A673 (cell line): ENCODE measurements around the gene MAP3K21. TPM values are rescaled to one million over a fixed set of nuclear protein-coding genes. Genes with fewer than 3 reads are reported as not detected.

Experiments used
- BruUV-seq: library from RNA; stranded (reverse); fragments of 400-500 nt; replicated peaks from 2 replicates; lab custom pipeline; 2021; lab: Mats Ljungman, UMichigan
- CTCF ChIA-PET: fragments of 300-600 bp; sonication (Branson Sonifier 250); formaldehyde crosslinking; loops from one replicate; lab custom pipeline; 2022; ENCODE audit warnings: antibody characterized with exemption; lab: Charles Lee
- POLR2A ChIA-PET: fragments of 300-600 bp; sonication (Branson Sonifier 250); formaldehyde crosslinking; loops from one replicate; lab custom pipeline; 2022; ENCODE audit warnings: antibody characterized with exemption; ENCODE audit not compliant: low non-redundant PET; lab: Charles Lee
- DNase-seq: peaks from one replicate; pipeline ENCODE4 v3.0.0-alpha.2; 2015; ENCODE audit warnings: low spot score
- H3K27ac ChIP-seq: fragments of 200-600 bp; sonication (generic); 2 replicates; pipeline ENCODE4 v1.5.1; 2016; ENCODE audit warnings: mixed run types, low read depth, mild to moderate bottlenecking, mixed read lengths, antibody characterized with exemption, low read length; ENCODE audit not compliant: poor library complexity, severe bottlenecking
- H3K27me3 ChIP-seq: fragments of 200-600 bp; sonication (generic); replicated peaks from 2 replicates; pipeline ENCODE4 v1.6.1; 2017; ENCODE audit warnings: mixed run types, low read depth, mild to moderate bottlenecking, mixed read lengths, antibody characterized with exemption, low read length; ENCODE audit not compliant: insufficient read depth, poor library complexity
- H3K36me3 ChIP-seq: fragments of 200-600 bp; sonication (generic); 2 replicates; pipeline ENCODE4 v1.6.1; 2016; ENCODE audit warnings: mixed run types, mild to moderate bottlenecking, mixed read lengths, antibody characterized with exemption, low read length; ENCODE audit not compliant: insufficient read depth, poor library complexity, severe bottlenecking
- H3K4me1 ChIP-seq: fragments of 200-600 bp; sonication (generic); 2 replicates; pipeline ENCODE4 v1.6.1; 2017; ENCODE audit warnings: mixed run types, mild to moderate bottlenecking, mixed read lengths, antibody characterized with exemption, low read length; ENCODE audit not compliant: insufficient read depth, poor library complexity, severe bottlenecking
- H3K4me3 ChIP-seq: fragments of 200-600 bp; sonication (generic); 2 replicates; pipeline ENCODE4 v1.5.1; 2016; ENCODE audit warnings: low read depth, mixed run types, mild to moderate bottlenecking, mixed read lengths, low read length; ENCODE audit not compliant: poor library complexity, severe bottlenecking
- H3K9me3 ChIP-seq: fragments of 200-600 bp; sonication (generic); 2 replicates; pipeline ENCODE4 v1.6.1; 2016; ENCODE audit warnings: mixed run types, low read depth, mild to moderate bottlenecking, mixed read lengths, antibody characterized with exemption, low read length; ENCODE audit not compliant: poor library complexity, severe bottlenecking
- CTCF ChIP-seq: fragments of 300-800, 200-600 bp; sonication (generic); conservative IDR thresholded peaks from 2 replicates; pipeline ENCODE4 v1.5.1; 2017; ENCODE audit warnings: low read depth, mild to moderate bottlenecking, antibody characterized with exemption, low read length, moderate library complexity, mixed read lengths
- EZH2 ChIP-seq: fragments of 200-600 bp; sonication (generic); IDR thresholded peaks from 2 replicates; pipeline ENCODE4 v1.6.1; 2017; ENCODE audit warnings: borderline replicate concordance, low read depth, mild to moderate bottlenecking, mixed read lengths, antibody characterized with exemption, low read length; ENCODE audit not compliant: poor library complexity, severe bottlenecking
- intact Hi-C: fragments of 100-400 bp; cut with micrococcal nuclease; formaldehyde crosslinking; loops from one replicate; pipeline ENCODE4 v1.10.0; 2022; ENCODE audit not compliant: unreplicated experiment
- total RNA-seq: library from RNA; stranded (reverse); gene quantifications from 2 replicates; pipeline ENCODE4 v1.2.3, GENCODE V29; 2021

MAP3K21 gene
- total RNA-seq, 1 experiment from 2014 or later: 0.88 TPM

DNA sequence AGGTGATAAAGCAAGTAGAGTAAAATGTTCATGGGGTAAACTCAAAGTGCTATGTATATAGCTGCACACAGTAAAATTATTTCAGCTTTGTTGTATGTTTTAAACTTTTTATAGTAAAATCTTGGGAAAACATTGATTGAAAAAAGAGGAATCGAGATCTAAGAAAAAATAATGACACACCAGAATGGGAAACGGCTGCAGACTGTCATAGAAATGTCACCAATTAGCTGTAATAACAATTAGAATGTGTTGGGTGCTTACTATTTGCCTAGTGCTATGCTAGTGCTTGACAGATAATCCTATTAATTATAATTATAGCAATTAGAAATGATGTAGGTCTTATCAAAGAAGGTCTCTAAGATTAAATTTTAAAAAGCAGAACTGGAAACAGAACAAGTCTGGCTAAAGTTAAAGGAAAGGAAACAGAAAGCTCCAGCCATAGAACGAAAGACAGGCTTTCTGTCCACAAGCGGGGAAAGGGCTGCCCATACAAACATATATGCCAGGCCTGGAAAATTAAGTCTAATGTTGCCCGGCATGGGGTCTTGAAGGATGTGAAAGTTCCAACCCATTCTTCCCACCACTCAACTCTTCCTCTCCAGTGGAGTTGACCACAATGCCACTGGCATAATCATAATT is 37.0 kb upstream of the MAP3K21 start:
- no TSS peak for BruUV-seq

DNA sequence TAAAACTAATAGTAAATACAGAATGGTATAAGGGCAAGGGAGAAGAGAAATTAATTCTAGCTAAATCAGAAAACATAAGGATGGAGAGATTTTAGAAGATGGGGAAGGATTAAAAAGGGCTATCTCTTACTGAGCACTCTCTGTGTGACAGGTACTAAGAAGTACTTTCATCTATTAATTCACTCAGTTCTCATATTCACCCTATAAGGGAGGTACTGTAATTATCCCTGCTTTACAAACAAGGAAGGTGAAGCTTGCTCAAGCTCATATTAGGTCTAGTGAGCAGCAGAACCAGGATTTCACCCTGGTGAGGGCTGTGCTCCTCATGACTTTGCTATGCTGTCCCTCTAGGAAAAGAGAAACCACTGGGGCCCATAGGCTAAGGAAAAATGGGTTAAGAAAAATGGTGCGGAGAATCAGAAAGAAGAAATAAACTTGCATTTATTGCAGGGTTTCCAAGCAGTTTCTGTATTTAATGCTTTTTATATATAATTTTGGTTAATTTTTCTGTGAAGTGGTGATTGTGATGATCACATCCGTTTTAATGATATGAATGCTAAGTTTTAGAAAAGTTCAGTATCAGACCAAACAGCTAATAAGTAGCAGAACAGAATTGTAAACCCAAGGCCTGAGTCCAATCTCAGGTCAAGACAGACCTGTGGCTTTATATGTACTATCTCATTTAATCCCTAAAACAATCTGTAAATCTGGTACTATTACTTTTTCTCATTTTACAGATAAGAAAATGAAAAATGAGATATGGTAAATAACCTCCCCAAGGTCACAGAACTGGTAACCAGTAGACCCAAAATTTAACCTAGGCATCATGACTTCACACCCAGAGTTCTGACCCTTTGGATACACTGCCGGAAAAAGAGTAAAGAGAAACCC is 33.7 kb upstream of the MAP3K21 start:
- intact Hi-C loops: no loop called here
- no peaks in the 10 kb centered on the region for H3K36me3 ChIP-seq
- ChIA-PET CTCF (no interaction called here), POLR2A (no interaction called here)
- H3K9me3 ChIP-seq: no peaks in the 10 kb centered on the region
- no TSS peak for BruUV-seq
- no peak overlapping the region for H3K27ac ChIP-seq
- no peak overlapping the region for H3K4me3 ChIP-seq
- peaks cover 4% of the 10 kb centered on the region for H3K4me1 ChIP-seq
- DNase-seq: no peak
- no peaks in the 10 kb centered on the region for H3K27me3 ChIP-seq
- TF ChIP-seq EZH2 (no peak), CTCF (no peak)

More for the DNA sequence above, 37.0 kb upstream of the MAP3K21 start:
- H3K4me3 ChIP-seq: no peak overlapping the region
- H3K4me1 ChIP-seq: peaks cover 4% of the 10 kb centered on the region
- no peak for TF ChIP-seq CTCF
- TF ChIP-seq EZH2: no peak
- CTCF ChIA-PET: no interaction called here
- no peaks in the 10 kb centered on the region for H3K9me3 ChIP-seq
- no peak for DNase-seq
- no peaks in the 10 kb centered on the region for H3K36me3 ChIP-seq
- intact Hi-C loops: no loop called here
- H3K27me3 ChIP-seq: no peaks in the 10 kb centered on the region
- H3K27ac ChIP-seq: no peak overlapping the region
- POLR2A ChIA-PET: no interaction called here

DNA sequence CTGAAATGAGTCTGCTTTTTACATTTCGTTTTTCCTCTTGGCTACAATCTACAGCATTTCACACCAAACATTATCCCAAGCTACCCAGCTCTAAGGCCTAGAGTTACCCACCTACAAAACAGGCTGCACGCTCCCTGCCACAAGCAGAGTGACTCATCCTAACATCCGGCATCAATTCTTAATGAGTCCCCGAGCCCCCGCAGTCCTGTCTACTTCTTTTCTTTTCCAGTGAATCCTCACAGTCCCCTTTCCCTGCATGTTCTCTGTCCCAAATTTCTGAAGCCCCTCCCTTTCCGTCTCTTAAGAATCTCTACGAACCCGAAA is 32.6 kb upstream of the MAP3K21 start:
- CTCF ChIA-PET: interaction anchor here (0.6 kb wide), 1 partner anchor 663 kb away, joined by 3 read pairs; no protein-coding TSS in a partner anchor
- POLR2A ChIA-PET: no interaction called here
- Histone ChIP-seq H3K4me1 (peaks cover 4% of the 10 kb centered on the region), H3K27me3 (no peaks in the 10 kb centered on the region), H3K4me3 (peak overlapping the region; percentile 75), H3K27ac (peak overlapping the region; percentile 17), H3K36me3 (no peaks in the 10 kb centered on the region), H3K9me3 (no peaks in the 10 kb centered on the region)
- no TSS peak for BruUV-seq
- TF ChIP-seq EZH2 (no peak), CTCF (no peak)
- peak; percentile 93 for DNase-seq
- intact Hi-C loops: no loop called here
